HEK293 (cell line): Measurements from ENCODE around the gene TRAPPC11.
"Not testable (repeated sequence)": the region's sequence is repeated elsewhere in the genome, so short reads cannot be mapped to it uniquely, and the experiment has no call there.

Source experiments
- CTCF ChIA-PET: fragments of 350-600 bp; formaldehyde crosslinking; extraction: SDS; loops from one replicate; lab custom pipeline; 2021; ENCODE audit warnings: antibody characterized with exemption; lab: Yijun Ruan, JAX
- POLR2A ChIA-PET: fragments of 300-600 bp; formaldehyde crosslinking; extraction: SDS; loops from one replicate; lab custom pipeline; 2020; ENCODE audit warnings: antibody characterized with exemption, inconsistent platforms; lab: Yijun Ruan, JAX
- H3K27ac ChIP-seq: fragments of 200-500 bp; sonication (Bioruptor generic); 2 replicates; pipeline ENCODE4 v1.5.1; 2014; ENCODE audit warnings: low read depth, low read length, control low read depth, inconsistent platforms; ENCODE audit errors: extremely low read depth
- H3K36me3 ChIP-seq, 2 experiments: fragments of 200-500 bp in 1 of 2; sonication (Bioruptor generic) in 1 of 2; 1 replicate in 1 of 2; 2 replicates in 1 of 2; pipeline ENCODE4 v1.5.1; 2014 to 2017; ENCODE audit warnings: inconsistent platforms in 2 of 2, low read length in 2 of 2; ENCODE audit not compliant: control insufficient read depth in 2 of 2, insufficient read depth in 1 of 2
- H3K4me1 ChIP-seq: fragments of 200-500 bp; sonication (Bioruptor generic); 2 replicates; pipeline ENCODE4 v1.5.1; 2014; ENCODE audit warnings: mild to moderate bottlenecking, low read length, inconsistent platforms; ENCODE audit not compliant: control insufficient read depth, insufficient read depth
- H3K4me3 ChIP-seq: 2 replicates; pipeline ENCODE4 v1.5.1; 2011; ENCODE audit warnings: low read depth, mild to moderate bottlenecking, control low read depth, low read length, moderate library complexity
- H3K9me3 ChIP-seq: fragments of 200-500 bp; sonication (Bioruptor generic); 2 replicates; pipeline ENCODE4 v1.5.1; 2014; ENCODE audit warnings: low read depth, low read length, inconsistent platforms; ENCODE audit not compliant: control insufficient read depth, insufficient read depth
- GLI4 ChIP-seq: fragments of 450-650 bp; formaldehyde crosslinking; IDR thresholded peaks from 2 replicates; pipeline ENCODE4 v1.5.1; 2016; ENCODE audit warnings: missing biosample characterization, missing genetic modification characterization
- KLF1 ChIP-seq: fragments of 450-650 bp; formaldehyde crosslinking; IDR thresholded peaks from 2 replicates; pipeline ENCODE4 v1.5.1; 2016; ENCODE audit warnings: missing biosample characterization, missing genetic modification characterization
- MEIS1 ChIP-seq: sonication (generic); formaldehyde crosslinking; IDR thresholded peaks from 2 replicates; pipeline ENCODE4 v1.8.1; 2022; ENCODE audit warnings: missing genetic modification reagents, mild to moderate bottlenecking, borderline replicate concordance
- OSR2 ChIP-seq: fragments of 450-650 bp; formaldehyde crosslinking; IDR thresholded peaks from 2 replicates; pipeline ENCODE4 v1.5.1; 2016; ENCODE audit warnings: missing biosample characterization, missing genetic modification characterization
- PRDM1 ChIP-seq: fragments of 450-650 bp; formaldehyde crosslinking; IDR thresholded peaks from 2 replicates; pipeline ENCODE4; 2016; ENCODE audit warnings: missing biosample characterization, missing genetic modification characterization
- TCF7L2 ChIP-seq: IDR thresholded peaks from 2 replicates; pipeline ENCODE4 v1.6.1; 2011; ENCODE audit warnings: low read depth, mild to moderate bottlenecking, inconsistent platforms, low read length, moderate library complexity, borderline replicate concordance
- ZBTB8A ChIP-seq: fragments of 450-650 bp; formaldehyde crosslinking; IDR thresholded peaks from 2 replicates; pipeline ENCODE4 v1.5.1; 2016; ENCODE audit warnings: missing biosample characterization, missing genetic modification characterization
- ZNF2 ChIP-seq: fragments of 450-650 bp; formaldehyde crosslinking; IDR thresholded peaks from 2 replicates; pipeline ENCODE4 v1.5.1; 2016; ENCODE audit warnings: missing biosample characterization, missing genetic modification characterization
- ZNF24 ChIP-seq: fragments of 450-650 bp; formaldehyde crosslinking; IDR thresholded peaks from 2 replicates; pipeline ENCODE4 v1.5.1; 2016; ENCODE audit warnings: missing biosample characterization, missing genetic modification characterization
- ZNF248 ChIP-seq: fragments of 450-650 bp; formaldehyde crosslinking; IDR thresholded peaks from 2 replicates; pipeline ENCODE4 v1.5.1; 2017; ENCODE audit warnings: missing biosample characterization, missing genetic modification characterization
- ZNF433 ChIP-seq: fragments of 450-650 bp; formaldehyde crosslinking; IDR thresholded peaks from 2 replicates; pipeline ENCODE4 v1.5.1; 2016; ENCODE audit warnings: missing biosample characterization, missing genetic modification characterization, low read depth
- ZNF48 ChIP-seq: fragments of 450-650 bp; formaldehyde crosslinking; IDR thresholded peaks from 2 replicates; pipeline ENCODE4 v1.5.1; 2016; ENCODE audit warnings: missing biosample characterization, missing genetic modification characterization
- ZNF521 ChIP-seq: fragments of 450-650 bp; formaldehyde crosslinking; IDR thresholded peaks from 2 replicates; pipeline ENCODE4 v1.5.1; 2017; ENCODE audit warnings: missing biosample characterization, mild to moderate bottlenecking, missing genetic modification characterization
- ZNF530 ChIP-seq: fragments of 450-650 bp; formaldehyde crosslinking; IDR thresholded peaks from 2 replicates; pipeline ENCODE4 v1.5.1; 2016; ENCODE audit warnings: low read depth, missing biosample characterization, missing genetic modification characterization
- ZNF585B ChIP-seq: fragments of 450-650 bp; formaldehyde crosslinking; IDR thresholded peaks from 2 replicates; pipeline ENCODE4 v1.5.1; 2016; ENCODE audit warnings: missing biosample characterization, missing genetic modification characterization
- ZNF600 ChIP-seq: fragments of 450-650 bp; formaldehyde crosslinking; IDR thresholded peaks from 2 replicates; pipeline ENCODE4 v1.5.1; 2016; ENCODE audit warnings: missing biosample characterization, missing genetic modification characterization
- ZNF624 ChIP-seq: fragments of 450-650 bp; formaldehyde crosslinking; IDR thresholded peaks from 2 replicates; pipeline ENCODE4 v1.5.1; 2017; ENCODE audit warnings: missing biosample characterization, missing genetic modification characterization
- ZNF626 ChIP-seq: fragments of 450-650 bp; sonication (Bioruptor Pico); formaldehyde crosslinking; IDR thresholded peaks from 2 replicates; pipeline ENCODE4 v1.5.1; 2018; ENCODE audit warnings: missing biosample characterization, missing genetic modification characterization, inconsistent platforms
- ZNF629 ChIP-seq: fragments of 450-650 bp; formaldehyde crosslinking; IDR thresholded peaks from 2 replicates; pipeline ENCODE4 v1.5.1; 2017; ENCODE audit warnings: missing biosample characterization, missing genetic modification characterization
- ZNF654 ChIP-seq: fragments of 450-650 bp; formaldehyde crosslinking; IDR thresholded peaks from 2 replicates; pipeline ENCODE4 v1.5.1; 2016; ENCODE audit warnings: low read depth, missing biosample characterization, missing genetic modification characterization
- ZNF670 ChIP-seq: fragments of 450-650 bp; formaldehyde crosslinking; IDR thresholded peaks from 2 replicates; pipeline ENCODE4 v1.5.1; 2016; ENCODE audit warnings: missing biosample characterization, missing genetic modification characterization, low read depth
- ZNF747 ChIP-seq: fragments of 450-650 bp; formaldehyde crosslinking; IDR thresholded peaks from 2 replicates; pipeline ENCODE4 v1.5.1; 2016; ENCODE audit warnings: missing biosample characterization, missing genetic modification characterization
- TF ChIP-seq, protein P1 (sequence below): fragments of 450-650 bp; formaldehyde crosslinking; IDR thresholded peaks from 2 replicates; pipeline ENCODE4 v1.5.1; 2016; ENCODE audit warnings: missing biosample characterization, missing genetic modification characterization
- TF ChIP-seq, protein P2 (sequence below): fragments of 450-650 bp; formaldehyde crosslinking; optimal IDR thresholded peaks from 2 replicates; pipeline ENCODE3; 2016; ENCODE audit warnings: missing biosample characterization, mild to moderate bottlenecking, missing genetic modification characterization
- TF ChIP-seq, protein P3 (sequence below): fragments of 450-650 bp; formaldehyde crosslinking; IDR thresholded peaks from 2 replicates; pipeline ENCODE4 v1.5.1; 2016; ENCODE audit warnings: missing biosample characterization, missing genetic modification characterization

Gene TRAPPC11

DNA sequence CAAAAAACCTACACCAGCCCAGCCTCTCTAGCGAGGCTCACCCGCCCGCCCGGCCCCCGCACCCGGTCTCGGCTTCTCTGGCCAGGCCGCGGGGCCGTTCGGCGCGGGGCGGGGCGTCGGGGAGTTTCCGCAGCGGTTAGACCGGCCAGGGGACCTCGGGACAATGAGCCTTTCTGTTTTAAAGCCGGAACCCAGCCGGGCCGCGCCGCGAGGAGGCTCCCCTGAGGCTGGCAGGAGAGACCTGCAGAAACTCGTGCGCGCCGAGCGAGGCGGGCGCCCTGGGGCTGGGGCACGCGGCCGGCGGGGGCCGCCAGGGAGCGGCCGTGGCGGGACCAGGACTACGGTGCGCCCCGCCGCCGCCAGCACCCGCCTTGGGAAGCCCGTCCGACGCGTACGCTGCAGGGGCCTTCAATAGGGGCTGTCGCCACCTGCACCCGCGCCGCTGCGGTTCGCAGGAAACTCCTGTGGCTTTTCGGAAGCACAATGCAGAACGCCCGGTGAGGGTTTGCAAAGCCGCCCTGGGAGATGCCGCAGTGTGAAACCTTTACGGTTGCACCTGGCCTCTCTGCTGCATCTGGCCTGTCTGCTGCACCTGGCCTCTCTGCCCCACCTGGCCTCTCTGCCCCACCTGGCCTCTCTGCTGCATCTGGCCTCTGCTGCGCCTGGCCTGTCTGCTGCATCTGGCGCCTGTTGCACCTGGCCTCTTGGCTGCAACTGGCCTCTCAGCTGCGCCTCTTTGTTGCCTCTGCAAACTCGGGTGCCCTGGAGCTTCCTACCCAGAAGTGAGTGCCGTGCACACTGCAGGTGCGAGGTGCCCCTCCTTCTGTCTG lies 63.9 kb downstream of the TRAPPC11 start (continued):
- TF ChIP-seq, protein P1, sequence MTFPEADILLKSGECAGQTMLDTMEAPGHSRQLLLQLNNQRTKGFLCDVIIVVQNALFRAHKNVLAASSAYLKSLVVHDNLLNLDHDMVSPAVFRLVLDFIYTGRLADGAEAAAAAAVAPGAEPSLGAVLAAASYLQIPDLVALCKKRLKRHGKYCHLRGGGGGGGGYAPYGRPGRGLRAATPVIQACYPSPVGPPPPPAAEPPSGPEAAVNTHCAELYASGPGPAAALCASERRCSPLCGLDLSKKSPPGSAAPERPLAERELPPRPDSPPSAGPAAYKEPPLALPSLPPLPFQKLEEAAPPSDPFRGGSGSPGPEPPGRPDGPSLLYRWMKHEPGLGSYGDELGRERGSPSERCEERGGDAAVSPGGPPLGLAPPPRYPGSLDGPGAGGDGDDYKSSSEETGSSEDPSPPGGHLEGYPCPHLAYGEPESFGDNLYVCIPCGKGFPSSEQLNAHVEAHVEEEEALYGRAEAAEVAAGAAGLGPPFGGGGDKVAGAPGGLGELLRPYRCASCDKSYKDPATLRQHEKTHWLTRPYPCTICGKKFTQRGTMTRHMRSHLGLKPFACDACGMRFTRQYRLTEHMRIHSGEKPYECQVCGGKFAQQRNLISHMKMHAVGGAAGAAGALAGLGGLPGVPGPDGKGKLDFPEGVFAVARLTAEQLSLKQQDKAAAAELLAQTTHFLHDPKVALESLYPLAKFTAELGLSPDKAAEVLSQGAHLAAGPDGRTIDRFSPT (tag by site-specific recombination), result no peak
- no peak for TF ChIP-seq ZNF670
- TF ChIP-seq OSR2 (tag by site-specific recombination), result no peak
- no peak for TF ChIP-seq ZNF48 (tag by site-specific recombination)

DNA sequence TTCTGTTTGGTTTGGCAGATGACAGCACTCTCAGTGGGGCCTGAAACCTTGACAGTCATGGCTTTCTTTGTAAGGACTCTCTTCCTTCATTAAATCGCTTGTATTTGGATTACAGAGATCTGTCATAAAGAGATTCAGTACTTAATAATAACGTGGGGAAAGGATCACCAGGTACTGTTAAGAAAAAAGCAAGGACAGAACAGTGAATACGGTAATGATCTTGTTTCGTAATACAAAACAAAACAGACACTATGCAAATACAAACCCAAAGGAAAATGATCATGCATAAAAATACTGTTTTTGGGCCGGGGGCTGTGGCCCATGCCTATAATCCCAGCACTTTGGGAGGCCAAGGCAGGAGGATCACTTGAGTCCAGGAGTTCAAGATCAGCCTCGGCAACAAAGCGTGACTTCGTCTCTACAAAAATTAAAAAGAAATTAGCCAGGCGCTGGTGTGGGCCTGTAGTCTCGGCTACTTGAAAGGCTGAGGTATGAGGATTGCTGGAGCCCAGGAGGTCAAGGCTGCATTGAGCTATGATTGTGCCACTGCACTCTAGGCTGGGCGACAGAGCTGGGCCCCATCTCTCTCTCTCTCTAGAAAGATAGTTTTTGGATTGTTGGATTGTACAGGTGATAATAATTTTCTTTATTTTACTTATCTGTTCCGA lies 64.6 kb downstream of the TRAPPC11 start:
- POLR2A ChIA-PET, result no interaction called here
- Histone ChIP-seq H3K36me3 (no peaks in the 10 kb centered on the region), H3K27ac (no peak overlapping the region), H3K4me3 (no peak overlapping the region), H3K4me1 (no peaks in the 10 kb centered on the region), H3K9me3 (no peaks in the 10 kb centered on the region)
- no peak for TF ChIP-seq ZNF585B
- no peak for TF ChIP-seq ZNF624 (tag by site-specific recombination)
- no peak for TF ChIP-seq MEIS1 (CRISPR knock-in tag)
- no peak for TF ChIP-seq ZNF433
- TF ChIP-seq PRDM1 (tag by site-specific recombination), result no peak
- no peak for TF ChIP-seq ZBTB8A (tag by site-specific recombination)
- no peak for TF ChIP-seq ZNF530 (tag by site-specific recombination)
- TF ChIP-seq ZNF654 (tag by site-specific recombination), result no peak
- CTCF ChIA-PET, result no interaction called here

DNA sequence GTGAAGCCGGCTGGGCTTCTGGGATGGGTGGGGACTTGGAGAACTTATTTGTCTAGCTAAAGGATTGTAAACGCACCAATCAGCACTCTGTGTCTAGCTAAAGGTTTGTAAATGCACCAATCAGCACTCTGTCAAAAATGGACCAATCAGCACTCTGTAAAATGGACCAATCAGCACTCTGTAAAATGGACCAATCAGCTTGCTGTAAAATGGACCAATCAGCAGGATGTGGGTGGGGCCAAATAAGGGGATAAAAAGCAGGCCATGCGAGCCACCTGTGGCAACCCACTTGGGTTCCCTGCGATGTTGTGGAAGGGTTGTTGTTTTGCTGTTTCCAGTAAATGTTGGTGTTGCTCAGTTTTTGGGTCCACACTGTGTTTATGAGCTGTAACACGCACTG lies 66.5 kb downstream of the TRAPPC11 start:
- POLR2A ChIA-PET, H3K4me1 ChIP-seq, H3K27ac ChIP-seq, H3K9me3 ChIP-seq, CTCF ChIA-PET, H3K36me3 ChIP-seq, H3K4me3 ChIP-seq: not testable (repeated sequence)

DNA sequence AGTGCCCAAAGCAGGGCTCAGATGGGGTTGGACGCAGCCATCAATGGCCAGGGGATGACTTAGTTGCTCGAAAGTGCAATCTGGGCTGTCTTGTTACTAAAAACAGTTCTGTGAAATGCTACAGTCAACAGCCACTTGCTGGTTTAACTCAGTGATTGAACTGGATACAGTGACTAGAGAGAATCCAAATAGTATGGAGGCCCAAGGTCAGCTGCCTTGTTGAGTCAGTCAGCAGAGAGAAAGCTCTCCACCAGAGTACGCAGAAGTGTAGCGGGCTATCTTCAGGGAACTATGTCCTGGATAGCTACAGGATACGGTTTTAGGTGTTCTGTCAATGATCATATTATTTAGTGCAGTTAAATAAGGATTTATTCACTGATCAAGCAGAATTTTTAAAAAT lies 68.4 kb downstream of the TRAPPC11 start:
- no peaks in the 10 kb centered on the region for H3K9me3 ChIP-seq
- CTCF ChIA-PET, result no interaction called here
- no peak overlapping the region for H3K27ac ChIP-seq
- no peak overlapping the region for H3K4me3 ChIP-seq
- no peaks in the 10 kb centered on the region for H3K4me1 ChIP-seq
- POLR2A ChIA-PET, result no interaction called here
- H3K36me3 ChIP-seq, result no peaks in the 10 kb centered on the region
- no peak for TF ChIP-seq ZNF747 (tag by site-specific recombination)
- no peak for TF ChIP-seq GLI4
- no peak for TF ChIP-seq ZNF2 (tag by site-specific recombination)
- no peak for TF ChIP-seq ZNF248 (tag by site-specific recombination)
- TF ChIP-seq TCF7L2, result no peak
- no peak for TF ChIP-seq ZNF629 (tag by site-specific recombination)
- TF ChIP-seq, protein P2, sequence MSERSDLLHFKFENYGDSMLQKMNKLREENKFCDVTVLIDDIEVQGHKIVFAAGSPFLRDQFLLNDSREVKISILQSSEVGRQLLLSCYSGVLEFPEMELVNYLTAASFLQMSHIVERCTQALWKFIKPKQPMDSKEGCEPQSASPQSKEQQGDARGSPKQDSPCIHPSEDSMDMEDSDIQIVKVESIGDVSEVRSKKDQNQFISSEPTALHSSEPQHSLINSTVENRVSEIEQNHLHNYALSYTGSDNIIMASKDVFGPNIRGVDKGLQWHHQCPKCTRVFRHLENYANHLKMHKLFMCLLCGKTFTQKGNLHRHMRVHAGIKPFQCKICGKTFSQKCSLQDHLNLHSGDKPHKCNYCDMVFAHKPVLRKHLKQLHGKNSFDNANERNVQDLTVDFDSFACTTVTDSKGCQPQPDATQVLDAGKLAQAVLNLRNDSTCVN, result no peak
- TF ChIP-seq ZNF24 (tag by site-specific recombination), result no peak
- no peak for TF ChIP-seq ZNF626 (tag by site-specific recombination)
- no peak for TF ChIP-seq ZNF600
- TF ChIP-seq, protein P3, sequence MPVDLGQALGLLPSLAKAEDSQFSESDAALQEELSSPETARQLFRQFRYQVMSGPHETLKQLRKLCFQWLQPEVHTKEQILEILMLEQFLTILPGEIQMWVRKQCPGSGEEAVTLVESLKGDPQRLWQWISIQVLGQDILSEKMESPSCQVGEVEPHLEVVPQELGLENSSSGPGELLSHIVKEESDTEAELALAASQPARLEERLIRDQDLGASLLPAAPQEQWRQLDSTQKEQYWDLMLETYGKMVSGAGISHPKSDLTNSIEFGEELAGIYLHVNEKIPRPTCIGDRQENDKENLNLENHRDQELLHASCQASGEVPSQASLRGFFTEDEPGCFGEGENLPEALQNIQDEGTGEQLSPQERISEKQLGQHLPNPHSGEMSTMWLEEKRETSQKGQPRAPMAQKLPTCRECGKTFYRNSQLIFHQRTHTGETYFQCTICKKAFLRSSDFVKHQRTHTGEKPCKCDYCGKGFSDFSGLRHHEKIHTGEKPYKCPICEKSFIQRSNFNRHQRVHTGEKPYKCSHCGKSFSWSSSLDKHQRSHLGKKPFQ, result no peak
- TF ChIP-seq KLF1 (tag by site-specific recombination), result no peak
- no peak for TF ChIP-seq ZNF521
